Hepatocyte (in vitro differentiated cells): ENCODE data around the gene ZNF208.
"Not testable (repeated sequence)": the region's sequence is repeated elsewhere in the genome, so short reads cannot be mapped to it uniquely, and the experiment has no call there.

Experiments
- CTCF ChIP-seq: fragments of 200-600 bp; sonication (generic); IDR thresholded peaks from 2 replicates; pipeline ENCODE4 v1.5.1; 2016; ENCODE audit warnings: antibody characterized with exemption, mild to moderate bottlenecking; ENCODE audit not compliant: poor library complexity
- EZH2 ChIP-seq: fragments of 200-600 bp; sonication (generic); IDR thresholded peaks from 2 replicates; pipeline ENCODE4 v1.6.1; 2016; ENCODE audit warnings: antibody characterized with exemption, mild to moderate bottlenecking, borderline replicate concordance
- EZH2phosphoT487 ChIP-seq: fragments of 200-600 bp; sonication (generic); IDR thresholded peaks from one replicate; pipeline ENCODE4 v1.6.1; 2018; ENCODE audit warnings: antibody characterized with exemption, mild to moderate bottlenecking, low read depth, moderate library complexity; ENCODE audit not compliant: unreplicated experiment, severe bottlenecking

GRCh38 chr19:22025539-22025938 is 14.8 kb upstream of the ZNF208 start:
- not testable (repeated sequence) for TF ChIP-seq EZH2, CTCF, EZH2phosphoT487
